ENCODE measurements around the gene PRORP. TPM values are rescaled to one million over a fixed set of nuclear protein-coding genes. Genes with fewer than 3 reads are reported as not detected.

PRORP gene
- polyA plus RNA-seq, 2 of the 4 experiments (the other 2 are of a cell fraction) = 29.2 to 38.8 TPM

GRCh38 chr14:35140718-35141581, 18.6 kb downstream of the PRORP start:
- TF ChIP-seq SMC3 (IDR thresholded peaks at IDR 0.05) (peak; percentile 49; the same call in 2 of the 3 replicates), TFCP2L1 (CRISPR knock-in tag; IDR thresholded peaks at IDR 0.05) (no peak), ELK1 (IDR thresholded peaks at IDR 0.05; ENCODE audit: low read depth, low read length) (no peak), RAD21 (conservative IDR thresholded peaks at IDR 0.05 in 1 of 2, IDR thresholded peaks at IDR 0.05 in 1 of 2) (peak; percentile 34 to 50; a peak in 3 of 5 replicates), MAX (IDR thresholded peaks at IDR 0.05) (no peak), CEBPB (IDR thresholded peaks at IDR 0.05) (no peak), BCL3 (IDR thresholded peaks at IDR 0.05) (no peak), CHD2 (IDR thresholded peaks at IDR 0.05; ENCODE audit: low read length, partially characterized antibody) (no peak), HDAC2 (IDR thresholded peaks at IDR 0.05) (no peak), REST (IDR thresholded peaks at IDR 0.05) (no peak), HOXB5 (CRISPR knock-in tag; IDR thresholded peaks at IDR 0.05) (no peak), JUN (IDR thresholded peaks at IDR 0.05) (no peak), HOXB13 (CRISPR knock-in tag; IDR thresholded peaks at IDR 0.05; ENCODE audit: low read depth) (no peak), JUNB (IDR thresholded peaks at IDR 0.05) (no peak), ATOH8 (CRISPR knock-in tag; IDR thresholded peaks at IDR 0.05; ENCODE audit: low read depth) (no peak), CTCF (IDR thresholded peaks at IDR 0.05) (peak; percentile 31; the same call in 2 of the 3 replicates), ZNF302 (CRISPR knock-in tag; IDR thresholded peaks at IDR 0.05) (no peak)
- no peaks in the 10 kb centered on the region for H3K9me3 ChIP-seq
- H3K4me2 ChIP-seq = no peak overlapping the region
- H3K27ac ChIP-seq = no peak overlapping the region
- no peak for ATAC-seq
- no peaks in the 10 kb centered on the region for H3K4me1 ChIP-seq
- DNase-seq (ENCODE audit: low read depth in 1 of 2, low spot score in 1 of 2) = no peak
- no peak for FAIRE-seq
- ChIA-PET CTCF (interaction anchor here (0.6 to 3.2 kb wide), 16 partner anchors 10 to 282 kb away, joined by 3 to 40 read pairs (median 4); no protein-coding TSS in a partner anchor), POLR2A (interaction anchor here (0.6 kb wide), 1 partner anchor 263 kb away, joined by 3 read pairs; the partner anchor contains the start of gene NFKBIA)
- 93% methylated on average over 2 of the region's 2 CpGs for WGBS (ENCODE audit: missing lambda C conversion rate)
- H3K4me3 ChIP-seq = no peak overlapping the region

Measured in A549 (cell line).